Measurements from ENCODE around the gene STARD3. TPM values are rescaled to one million over a fixed set of nuclear protein-coding genes. Genes with fewer than 3 reads are reported as not detected.

STARD3 gene
- total and polyA plus RNA-seq, 9 of the 15 experiments (the other 6 are each of a cell fraction or from before 2014, with no cell fraction given) = 0.63 to 87.0 (median 46.0) TPM

DNA sequence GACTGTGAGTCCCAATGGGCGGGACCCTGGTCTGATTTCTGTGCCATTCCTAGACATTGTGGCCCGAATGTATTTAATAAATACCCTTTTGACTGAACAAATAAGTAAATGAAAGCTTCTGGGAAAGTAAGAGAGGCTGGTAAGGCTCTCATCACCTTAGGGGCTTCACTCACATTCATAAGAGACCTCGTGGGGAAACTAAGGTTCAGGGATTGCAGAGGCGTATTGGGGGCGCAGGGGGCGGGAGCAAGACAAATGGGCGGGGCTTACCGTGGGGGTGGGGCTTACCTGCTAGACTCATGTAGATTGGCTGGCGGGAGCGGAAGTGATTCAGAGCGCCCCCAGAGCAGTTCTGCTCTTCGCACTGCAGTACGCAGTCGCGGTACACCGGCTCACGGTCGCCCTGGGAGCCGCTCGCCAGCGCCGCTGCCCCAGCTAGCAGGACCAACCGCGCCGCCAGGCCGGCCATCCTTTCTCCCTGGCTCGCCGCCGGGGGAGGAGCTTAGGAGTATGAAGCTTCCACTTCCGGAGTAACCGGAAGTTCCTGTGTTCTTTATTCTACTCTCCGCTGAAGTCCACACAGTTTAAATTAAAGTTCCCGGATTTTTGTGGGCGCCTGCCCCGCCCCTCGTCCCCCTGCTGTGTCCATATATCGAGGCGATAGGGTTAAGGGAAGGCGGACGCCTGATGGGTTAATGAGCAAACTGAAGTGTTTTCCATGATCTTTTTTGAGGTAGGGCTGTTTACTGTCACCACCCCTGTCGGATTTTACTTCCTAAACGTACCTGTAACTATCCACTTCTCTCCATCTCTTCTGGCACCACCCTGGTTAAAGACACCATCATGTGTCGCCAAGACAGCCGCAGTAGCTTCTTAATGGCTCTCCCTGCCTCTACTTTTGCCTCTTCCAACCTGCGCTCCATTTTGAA lies 50.9 kb downstream of the STARD3 start, which contains the start of gene PGAP3 (continued):
- TF ChIP-seq POU5F1 (IDR thresholded peaks at IDR 0.05; ENCODE audit: borderline replicate concordance, low read depth, low read length, partially characterized antibody) = no peak
- TF ChIP-seq, protein P1, sequence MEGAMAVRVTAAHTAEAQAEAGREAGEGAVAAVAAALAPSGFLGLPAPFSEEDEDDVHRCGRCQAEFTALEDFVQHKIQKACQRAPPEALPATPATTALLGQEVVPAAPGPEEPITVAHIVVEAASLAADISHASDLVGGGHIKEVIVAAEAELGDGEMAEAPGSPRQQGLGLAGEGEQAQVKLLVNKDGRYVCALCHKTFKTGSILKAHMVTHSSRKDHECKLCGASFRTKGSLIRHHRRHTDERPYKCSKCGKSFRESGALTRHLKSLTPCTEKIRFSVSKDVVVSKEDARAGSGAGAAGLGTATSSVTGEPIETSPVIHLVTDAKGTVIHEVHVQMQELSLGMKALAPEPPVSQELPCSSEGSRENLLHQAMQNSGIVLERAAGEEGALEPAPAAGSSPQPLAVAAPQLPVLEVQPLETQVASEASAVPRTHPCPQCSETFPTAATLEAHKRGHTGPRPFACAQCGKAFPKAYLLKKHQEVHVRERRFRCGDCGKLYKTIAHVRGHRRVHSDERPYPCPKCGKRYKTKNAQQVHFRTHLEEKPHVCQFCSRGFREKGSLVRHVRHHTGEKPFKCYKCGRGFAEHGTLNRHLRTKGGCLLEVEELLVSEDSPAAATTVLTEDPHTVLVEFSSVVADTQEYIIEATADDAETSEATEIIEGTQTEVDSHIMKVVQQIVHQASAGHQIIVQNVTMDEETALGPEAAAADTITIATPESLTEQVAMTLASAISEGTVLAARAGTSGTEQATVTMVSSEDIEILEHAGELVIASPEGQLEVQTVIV (CRISPR knock-in tag; IDR thresholded peaks at IDR 0.05; ENCODE audit: borderline replicate concordance) = no peak
- no peak for TF ChIP-seq FOXA1 (IDR thresholded peaks at IDR 0.05; ENCODE audit: borderline replicate concordance)
- TF ChIP-seq ZBTB17 (CRISPR knock-in tag; IDR thresholded peaks at IDR 0.05) = no peak
- no peak for TF ChIP-seq EWSR1 (IDR thresholded peaks at IDR 0.05; ENCODE audit: borderline replicate concordance, low read depth, partially characterized antibody)
- TF ChIP-seq PPARD (CRISPR knock-in tag; IDR thresholded peaks at IDR 0.05) = no peak
- TF ChIP-seq CCAR2 (IDR thresholded peaks at IDR 0.05; ENCODE audit: low read depth, low read length) = no peak
- TF ChIP-seq NFXL1 (CRISPR knock-in tag; IDR thresholded peaks at IDR 0.05) = no peak
- TF ChIP-seq, protein P2, sequence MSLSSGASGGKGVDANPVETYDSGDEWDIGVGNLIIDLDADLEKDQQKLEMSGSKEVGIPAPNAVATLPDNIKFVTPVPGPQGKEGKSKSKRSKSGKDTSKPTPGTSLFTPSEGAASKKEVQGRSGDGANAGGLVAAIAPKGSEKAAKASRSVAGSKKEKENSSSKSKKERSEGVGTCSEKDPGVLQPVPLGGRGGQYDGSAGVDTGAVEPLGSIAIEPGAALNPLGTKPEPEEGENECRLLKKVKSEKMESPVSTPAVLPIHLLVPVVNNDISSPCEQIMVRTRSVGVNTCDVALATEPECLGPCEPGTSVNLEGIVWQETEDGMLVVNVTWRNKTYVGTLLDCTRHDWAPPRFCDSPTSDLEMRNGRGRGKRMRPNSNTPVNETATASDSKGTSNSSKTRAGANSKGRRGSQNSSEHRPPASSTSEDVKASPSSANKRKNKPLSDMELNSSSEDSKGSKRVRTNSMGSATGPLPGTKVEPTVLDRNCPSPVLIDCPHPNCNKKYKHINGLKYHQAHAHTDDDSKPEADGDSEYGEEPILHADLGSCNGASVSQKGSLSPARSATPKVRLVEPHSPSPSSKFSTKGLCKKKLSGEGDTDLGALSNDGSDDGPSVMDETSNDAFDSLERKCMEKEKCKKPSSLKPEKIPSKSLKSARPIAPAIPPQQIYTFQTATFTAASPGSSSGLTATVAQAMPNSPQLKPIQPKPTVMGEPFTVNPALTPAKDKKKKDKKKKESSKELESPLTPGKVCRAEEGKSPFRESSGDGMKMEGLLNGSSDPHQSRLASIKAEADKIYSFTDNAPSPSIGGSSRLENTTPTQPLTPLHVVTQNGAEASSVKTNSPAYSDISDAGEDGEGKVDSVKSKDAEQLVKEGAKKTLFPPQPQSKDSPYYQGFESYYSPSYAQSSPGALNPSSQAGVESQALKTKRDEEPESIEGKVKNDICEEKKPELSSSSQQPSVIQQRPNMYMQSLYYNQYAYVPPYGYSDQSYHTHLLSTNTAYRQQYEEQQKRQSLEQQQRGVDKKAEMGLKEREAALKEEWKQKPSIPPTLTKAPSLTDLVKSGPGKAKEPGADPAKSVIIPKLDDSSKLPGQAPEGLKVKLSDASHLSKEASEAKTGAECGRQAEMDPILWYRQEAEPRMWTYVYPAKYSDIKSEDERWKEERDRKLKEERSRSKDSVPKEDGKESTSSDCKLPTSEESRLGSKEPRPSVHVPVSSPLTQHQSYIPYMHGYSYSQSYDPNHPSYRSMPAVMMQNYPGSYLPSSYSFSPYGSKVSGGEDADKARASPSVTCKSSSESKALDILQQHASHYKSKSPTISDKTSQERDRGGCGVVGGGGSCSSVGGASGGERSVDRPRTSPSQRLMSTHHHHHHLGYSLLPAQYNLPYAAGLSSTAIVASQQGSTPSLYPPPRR (CRISPR knock-in tag; IDR thresholded peaks at IDR 0.05; ENCODE audit: borderline replicate concordance) = no peak
- no peak for TF ChIP-seq CC2D1A (IDR thresholded peaks at IDR 0.05)
- no peak for TF ChIP-seq DDX20 (tag; IDR thresholded peaks at IDR 0.05; ENCODE audit: low read depth)
- TF ChIP-seq SPI1 (IDR thresholded peaks at IDR 0.05; ENCODE audit: borderline replicate concordance, low read depth, low read length) = peak; percentile 76
- TF ChIP-seq ZNF79 (CRISPR knock-in tag; IDR thresholded peaks at IDR 0.05; ENCODE audit: low read depth) = no peak
- TF ChIP-seq RBM34 (IDR thresholded peaks at IDR 0.05; ENCODE audit: borderline replicate concordance, insufficient read depth, low read length) = no peak
- no peak for TF ChIP-seq MAFK (IDR thresholded peaks at IDR 0.05; ENCODE audit: low read length)
- peak; percentile 70 for TF ChIP-seq POLR2B (IDR thresholded peaks at IDR 0.05; ENCODE audit: low read depth, partially characterized antibody)
- peak in 1 of 2 experiments; percentile 28; a peak in 1 of 4 replicates for TF ChIP-seq SIX5 (IDR thresholded peaks at IDR 0.05; ENCODE audit: borderline replicate concordance in 1 of 2, insufficient read depth in 1 of 2, low read depth in 1 of 2, low read length in 2 of 2)
- TF ChIP-seq CEBPG (CRISPR knock-in tag; IDR thresholded peaks at IDR 0.05) = no peak
- TF ChIP-seq CEBPG (tag; conservative IDR thresholded peaks at IDR 0.05 in 1 of 2, IDR thresholded peaks at IDR 0.05 in 1 of 2) = no peak
- no peak for TF ChIP-seq MCM7 (IDR thresholded peaks at IDR 0.05)
- peak; percentile 42; the same call in 1 of the 2 replicates for TF ChIP-seq XRCC5 (IDR thresholded peaks at IDR 0.05; ENCODE audit: low read depth, low read length)
